ENCODE results near the gene LRRC39. TPM values are rescaled to one million over a fixed set of nuclear protein-coding genes. Genes with fewer than 3 reads are reported as not detected.

LRRC39 gene
- total and polyA plus RNA-seq, 12 donors, result 1.3 to 52.0 (median 11.7) TPM

GRCh38 chr1:100131623-100132022 lies 46.4 kb downstream of the LRRC39 start:
- Histone ChIP-seq H3K4me1 (replicated peaks in 1 of 2) (peaks cover 23 to 30% of the 10 kb centered on the region in 2 donors), H3K36me3 (replicated peaks in 1 of 2) (no peaks in the 10 kb centered on the region), H3K9me3 (replicated peaks in 1 of 3) (no peaks in the 10 kb centered on the region), H3K27ac (no peak overlapping the region), H3K27me3 (no peaks in the 10 kb centered on the region), H3K4me3 (no peak overlapping the region)
- TF ChIP-seq CTCF (IDR thresholded peaks at IDR 0.05) (no peak), POLR2A (IDR thresholded peaks at IDR 0.05) (no peak)
- intact Hi-C loops (cut with DNase I), result no loop called here
- WGBS, 4 donors, result 77 to 81% (median 79%) methylated on average over 8 of the region's 8 CpGs
- no peak for DNase-seq

DNA sequence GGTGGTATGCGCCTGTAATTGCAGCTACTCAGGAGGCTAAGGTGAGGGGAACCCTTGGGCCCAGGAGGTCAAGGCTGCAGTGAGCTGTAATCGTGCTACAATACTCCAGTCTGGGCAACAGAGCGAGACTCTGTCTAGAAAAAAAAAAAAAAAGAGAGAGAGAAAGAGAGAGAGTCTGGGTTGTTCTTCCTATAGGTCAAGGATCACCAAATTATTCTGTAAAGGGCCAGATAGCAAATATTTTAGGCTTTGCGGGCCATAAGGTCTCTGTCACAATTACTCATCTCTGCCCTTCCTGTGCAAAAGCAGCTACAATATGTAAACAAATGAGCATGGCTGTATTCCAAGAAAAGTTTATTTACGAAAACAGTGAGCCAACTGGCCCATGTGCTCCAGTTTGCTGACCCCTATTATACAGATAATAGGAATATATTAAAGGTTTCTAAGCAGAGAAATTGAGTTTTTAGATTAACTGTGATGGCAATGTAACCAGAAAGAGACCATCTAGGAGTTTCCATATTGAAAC lies 47.4 kb downstream of the LRRC39 start:
- Histone ChIP-seq H3K4me3 (no peak overlapping the region), H3K4me1 (replicated peaks in 1 of 2) (peaks cover 23 to 30% of the 10 kb centered on the region in 2 donors), H3K27ac (no peak overlapping the region), H3K27me3 (no peaks in the 10 kb centered on the region), H3K9me3 (replicated peaks in 1 of 3) (no peaks in the 10 kb centered on the region), H3K36me3 (replicated peaks in 1 of 2) (no peaks in the 10 kb centered on the region)
- 43 to 55% (median 49%) methylated on average over 5 of the region's 5 CpGs for WGBS, 4 donors
- intact Hi-C loops (cut with DNase I), result no loop called here
- TF ChIP-seq POLR2A (IDR thresholded peaks at IDR 0.05), result no peak
- no peak for TF ChIP-seq CTCF (IDR thresholded peaks at IDR 0.05)
- DNase-seq, result no peak

DNA sequence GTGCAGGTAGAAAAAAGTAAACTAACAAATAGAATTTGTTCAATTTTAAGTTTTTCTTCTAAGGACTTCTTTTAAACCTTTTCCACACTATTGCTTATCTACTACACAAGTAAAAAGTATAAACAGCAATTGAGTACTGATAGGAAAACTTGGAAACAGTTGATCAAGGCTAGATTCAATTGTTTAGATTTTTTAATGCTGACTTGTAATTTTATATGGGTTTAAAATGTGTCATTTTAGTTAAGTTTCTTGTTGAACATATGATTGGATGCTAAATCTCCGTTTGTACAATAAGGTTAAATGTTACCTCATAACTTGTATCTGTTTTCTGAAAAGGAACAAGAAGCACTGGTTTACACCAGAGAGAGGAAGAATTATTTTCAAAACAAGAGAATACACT lies 50.8 kb downstream of the LRRC39 start:
- TF ChIP-seq POLR2A (IDR thresholded peaks at IDR 0.05) (no peak), CTCF (IDR thresholded peaks at IDR 0.05) (no peak)
- Histone ChIP-seq H3K4me1 (replicated peaks in 1 of 2) (peaks cover 10 to 12% of the 10 kb centered on the region in 2 donors), H3K4me3 (no peak overlapping the region), H3K27me3 (no peaks in the 10 kb centered on the region), H3K27ac (no peak overlapping the region), H3K9me3 (replicated peaks in 1 of 3) (no peaks in the 10 kb centered on the region), H3K36me3 (replicated peaks in 1 of 2) (no peaks in the 10 kb centered on the region)
- WGBS, 4 donors, result 72 to 82% (median 77%) methylated on average over 1 of the region's 1 CpG
- no peak for DNase-seq
- intact Hi-C loops (cut with DNase I), result no loop called here

- Histone ChIP-seq H3K27ac (no peak overlapping the region), H3K4me1 (replicated peaks in 1 of 2) (no peaks in the 10 kb centered on the region), H3K36me3 (replicated peaks in 1 of 2) (no peaks in the 10 kb centered on the region), H3K27me3 (no peaks in the 10 kb centered on the region), H3K4me3 (no peak overlapping the region), H3K9me3 (replicated peaks in 1 of 3) (no peaks in the 10 kb centered on the region)
- DNase-seq, result no peak
- TF ChIP-seq CTCF (IDR thresholded peaks at IDR 0.05), result no peak
- no peak for TF ChIP-seq POLR2A (IDR thresholded peaks at IDR 0.05)
- 83 to 97% (median 86%) methylated on average over 1 of the region's 1 CpG for WGBS, 4 donors
- intact Hi-C loops (cut with DNase I), result no loop called here
These were observed 55.9 kb downstream of the LRRC39 start for GRCh38 chr1:100122177-100122576.
